Raji (cell line): ENCODE results near the gene JMJD8.

Source experiments
- POLR2A ChIP-seq: IDR thresholded peaks from 2 replicates; pipeline ENCODE4 v1.6.1; 2011; ENCODE audit warnings: low read depth, low read length, control low read depth; ENCODE audit not compliant: insufficient read depth

The JMJD8 gene

GRCh38 chr16:679814-680624, 4.1 kb downstream of the JMJD8 start, which contains the start of gene STUB1:
Gene STUB1 (plus strand): TSS chr16:680410. CDS start chr16:680526, 116 bp downstream.
- TF ChIP-seq POLR2A, result peak; percentile 84

- no peak for TF ChIP-seq POLR2A
These were observed 5.0 kb downstream of the JMJD8 start for GRCh38 chr16:678858-679813.

GRCh38 chr16:678209-678857, 5.8 kb downstream of the JMJD8 start:
- no peak for TF ChIP-seq POLR2A

- TF ChIP-seq POLR2A, result no peak
These were observed 6.6 kb downstream of the JMJD8 start for GRCh38 chr16:677316-678190.

- TF ChIP-seq POLR2A, result no peak
These were observed 7.2 kb downstream of the JMJD8 start for GRCh38 chr16:676913-677312.

- TF ChIP-seq POLR2A, result no peak
These were observed 7.6 kb downstream of the JMJD8 start for GRCh38 chr16:676565-676902.

- no peak for TF ChIP-seq POLR2A
These were observed 8.1 kb downstream of the JMJD8 start for GRCh38 chr16:675884-676564.

DNA sequence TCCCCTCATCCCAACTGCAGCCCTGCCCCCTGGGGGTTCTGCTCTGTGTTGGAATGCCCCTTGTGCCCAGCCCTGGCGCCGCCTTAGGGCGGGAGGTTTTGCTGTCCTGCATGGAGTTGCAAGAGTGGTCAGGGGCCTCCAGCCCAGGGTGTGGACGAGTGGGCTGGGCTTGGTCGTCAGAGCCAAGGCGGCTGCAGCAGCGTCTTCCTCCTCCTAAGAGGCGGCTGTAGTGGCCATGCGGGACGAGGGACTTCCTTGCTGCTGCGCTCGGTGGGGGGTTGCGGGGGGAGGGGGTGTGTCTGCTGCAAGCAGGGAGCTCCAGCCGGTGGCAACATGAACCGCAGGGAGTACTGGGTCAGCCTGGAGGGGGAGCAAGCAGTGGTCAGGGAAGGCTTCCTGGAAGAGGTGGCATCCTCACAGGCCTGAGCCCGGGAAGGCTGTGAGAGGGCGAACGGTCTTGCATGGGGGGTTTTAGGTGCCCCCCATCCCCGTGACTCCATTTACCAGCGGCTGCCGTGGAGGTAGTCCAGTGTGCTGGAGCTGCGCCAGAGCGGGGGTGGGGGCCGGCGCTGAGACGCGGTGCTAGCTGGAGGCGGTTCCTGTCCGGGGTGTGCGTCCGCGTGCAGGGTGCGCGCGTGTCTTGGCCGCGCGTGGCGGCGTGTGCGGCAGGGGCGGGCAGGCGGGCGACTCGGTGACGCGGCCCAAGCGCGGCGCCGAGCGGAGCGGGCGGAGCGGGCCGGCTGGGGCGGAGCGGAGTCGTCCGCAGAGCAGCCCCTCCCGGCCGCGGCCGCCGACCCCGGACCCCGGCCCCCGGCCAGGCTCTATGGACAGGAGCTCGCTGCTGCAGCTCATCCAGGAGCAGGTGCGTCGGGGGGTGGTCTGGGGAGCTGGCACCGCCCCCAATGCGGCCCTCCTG, 8.9 kb downstream of the JMJD8 start, which contains the start of gene RHBDL1:
Gene RHBDL1 (plus strand): TSS at position 704 of the 916 bp plus-strand sequence. CDS start 120 bp downstream, at position 824.
- TF ChIP-seq POLR2A, result no peak

DNA sequence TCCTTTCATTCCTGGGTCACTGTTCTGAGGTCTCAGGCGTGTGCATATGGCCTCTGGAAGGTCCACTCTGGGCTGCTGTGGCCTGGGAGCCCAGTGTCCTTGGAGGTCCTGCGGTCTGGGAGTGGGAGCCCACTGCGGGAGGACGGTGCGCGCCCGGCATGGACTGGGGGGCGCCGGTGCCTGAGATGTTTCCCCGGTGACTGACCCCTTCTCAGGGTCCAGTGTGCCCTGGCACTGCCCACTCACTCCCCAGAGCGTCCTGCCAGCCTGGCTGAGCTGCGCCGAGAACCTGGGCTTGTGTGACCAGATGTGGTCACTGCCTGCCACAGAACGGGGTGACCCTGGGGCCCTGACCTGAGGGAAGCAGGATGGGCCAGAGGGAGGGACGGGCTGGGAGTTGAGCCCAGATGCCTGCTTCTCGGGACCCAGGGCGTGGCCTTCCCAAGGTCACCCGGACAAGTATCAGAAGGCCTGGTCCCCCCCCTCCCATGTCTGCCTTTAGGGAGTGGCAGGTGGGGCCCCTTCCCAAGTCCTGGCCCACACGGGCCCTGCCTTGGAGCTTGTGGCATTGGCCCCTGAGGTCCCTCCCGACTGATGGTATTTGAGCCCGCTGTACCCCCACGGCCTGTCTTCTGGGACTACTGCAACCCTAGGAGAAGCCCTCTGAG, 9.8 kb downstream of the JMJD8 start:
- no peak for TF ChIP-seq POLR2A

DNA sequence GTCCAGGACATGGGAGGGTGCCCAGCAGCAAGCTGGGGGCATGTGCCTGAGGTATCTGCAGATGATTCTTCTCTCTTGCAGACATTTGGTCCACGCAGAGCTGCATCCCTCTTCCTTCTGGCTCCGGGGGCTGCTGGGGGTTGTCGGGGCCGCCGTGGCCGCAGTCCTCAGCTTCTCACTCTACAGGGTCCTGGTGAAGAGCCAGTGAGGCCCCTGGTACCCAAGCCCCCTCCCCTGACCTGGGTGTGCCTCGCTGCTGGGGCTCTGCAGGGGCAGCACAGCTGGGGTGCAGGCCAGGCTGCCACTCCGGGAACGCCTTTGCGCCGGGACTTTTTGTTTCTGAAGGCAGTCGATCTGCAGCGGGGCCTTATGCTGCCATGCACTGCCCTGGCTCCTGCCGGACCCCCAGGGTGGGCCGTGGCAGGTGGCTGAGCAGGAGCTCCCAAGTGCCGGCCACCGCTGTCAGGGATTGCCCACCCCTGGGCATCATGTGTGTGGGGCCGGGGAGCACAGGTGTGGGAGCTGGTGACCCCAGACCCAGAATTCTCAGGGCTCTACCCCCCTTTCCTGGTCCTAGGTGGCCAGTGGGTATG, 10.6 kb downstream of the JMJD8 start:
- TF ChIP-seq POLR2A, result no peak

DNA sequence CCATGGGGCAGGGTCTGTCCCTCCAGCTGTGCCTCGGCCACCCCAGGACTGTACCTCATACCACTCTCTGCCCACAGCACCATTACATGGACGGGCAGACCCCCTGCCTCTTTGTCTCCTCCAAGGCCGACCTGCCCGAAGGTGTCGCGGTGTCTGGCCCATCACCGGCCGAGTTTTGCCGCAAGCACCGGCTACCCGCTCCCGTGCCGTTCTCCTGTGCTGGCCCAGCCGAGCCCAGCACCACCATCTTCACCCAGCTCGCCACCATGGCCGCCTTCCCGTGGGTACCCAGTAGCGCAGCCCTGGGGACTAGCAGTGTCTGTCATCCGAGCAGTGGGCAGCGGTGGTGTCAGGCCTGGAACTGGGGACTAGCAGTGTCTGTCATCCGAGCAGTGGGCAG, 11.3 kb downstream of the JMJD8 start:
- TF ChIP-seq POLR2A, result no peak

- TF ChIP-seq POLR2A, result no peak
These were observed 11.8 kb downstream of the JMJD8 start for GRCh38 chr16:672371-672770.
